ENCODE results near the gene SART3.
A peak's percentile ranks its signal among the peaks of the same experiment; 100 is the strongest.

SART3 gene

DNA sequence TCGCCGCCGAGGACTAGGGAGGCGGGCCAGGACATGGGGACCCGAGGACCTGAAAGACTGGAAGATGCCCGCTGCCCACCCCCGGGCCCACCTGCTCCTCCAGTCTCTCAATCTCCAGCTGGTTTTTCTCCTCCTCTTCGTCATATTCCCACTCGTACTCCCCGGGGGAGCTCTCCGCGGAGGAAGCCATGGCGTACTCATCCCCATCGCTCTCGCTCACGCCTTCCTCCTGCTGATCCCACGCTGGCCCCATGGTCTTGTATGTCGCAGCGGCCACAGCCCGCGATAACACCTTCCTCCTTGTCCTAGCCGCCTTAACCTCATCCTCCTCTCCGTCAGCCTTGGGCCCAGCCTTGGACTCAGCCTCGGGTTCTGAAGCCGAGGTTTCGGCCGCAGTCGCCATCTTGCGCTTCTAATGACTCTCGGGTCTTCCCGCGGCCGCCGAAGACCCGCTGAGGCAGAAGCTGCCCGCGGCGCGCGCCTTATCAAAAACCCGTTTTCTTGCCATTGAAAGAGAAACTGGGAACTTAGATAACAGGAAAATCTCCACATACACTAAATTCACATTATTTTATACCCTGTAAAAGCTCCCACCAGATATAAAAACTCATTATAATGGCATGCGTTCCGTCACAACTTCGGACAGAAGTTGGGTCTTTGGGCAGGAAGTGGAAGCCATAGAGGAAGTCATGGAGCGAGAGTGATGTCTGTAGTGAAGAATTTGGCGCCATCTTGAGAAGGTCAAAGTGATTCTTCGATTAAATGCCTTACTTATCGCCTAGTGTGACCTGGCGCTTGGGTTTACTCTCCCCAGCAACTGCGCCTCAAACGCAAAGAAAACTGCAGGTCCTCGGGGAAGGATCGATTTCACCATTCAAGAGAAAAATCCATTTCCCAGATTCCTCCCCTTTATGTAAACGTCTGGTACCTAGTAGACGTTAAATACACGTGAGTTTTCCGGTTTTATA lies at the start of gene SART3:
Gene SART3, minus strand, starts transcription at position 422 of the 968 bp plus-strand sequence. Its CDS starts 19 bp downstream, at position 403.
- peak; percentile 60 to 95 (median 84) for DNase-seq

GRCh38 chr12:108610336-108610815 lies 49.4 kb upstream of the SART3 start:
- no peak for DNase-seq

DNA sequence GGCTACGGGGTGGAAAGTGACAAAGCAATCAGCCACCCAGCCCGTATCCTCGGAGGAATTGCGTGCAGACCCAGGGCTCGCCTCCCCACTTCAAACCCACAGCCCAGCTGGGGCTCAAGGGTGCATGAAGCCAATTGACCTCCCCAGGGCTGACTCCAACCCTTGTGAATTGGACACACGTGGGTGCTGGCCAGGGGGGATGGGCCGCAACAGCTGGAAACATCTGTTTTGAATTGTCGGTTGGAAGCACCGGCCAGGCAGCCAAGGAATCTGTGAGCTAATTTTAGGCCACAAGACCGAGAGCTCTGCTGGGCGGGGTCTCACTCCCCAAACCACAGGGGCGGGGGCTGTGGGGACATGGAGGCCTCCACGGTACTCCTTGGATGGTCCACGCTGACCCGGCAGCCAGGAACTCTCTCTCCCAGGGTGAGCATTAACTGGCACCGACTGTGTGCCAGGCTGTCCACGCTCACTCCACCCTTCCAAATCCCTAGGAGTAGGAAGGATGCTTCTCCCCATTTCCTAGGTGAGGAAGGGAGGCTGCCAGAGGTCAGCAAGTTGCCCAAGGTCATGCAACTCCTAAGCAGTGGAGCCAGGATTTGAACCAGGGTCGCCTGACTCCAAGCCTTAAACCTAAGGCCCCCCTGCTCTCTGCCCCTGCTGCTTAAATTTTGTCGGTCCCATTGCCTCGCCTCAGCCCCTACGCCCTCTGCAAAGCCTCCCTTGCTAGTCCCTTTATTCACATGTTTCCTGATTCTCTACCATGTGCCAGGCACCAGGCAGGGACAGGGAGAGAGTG lies 48.8 kb upstream of the SART3 start:
- DNase-seq = no peak

- no peak for DNase-seq
These were observed 47.6 kb upstream of the SART3 start for GRCh38 chr12:108608616-108609015.

DNA sequence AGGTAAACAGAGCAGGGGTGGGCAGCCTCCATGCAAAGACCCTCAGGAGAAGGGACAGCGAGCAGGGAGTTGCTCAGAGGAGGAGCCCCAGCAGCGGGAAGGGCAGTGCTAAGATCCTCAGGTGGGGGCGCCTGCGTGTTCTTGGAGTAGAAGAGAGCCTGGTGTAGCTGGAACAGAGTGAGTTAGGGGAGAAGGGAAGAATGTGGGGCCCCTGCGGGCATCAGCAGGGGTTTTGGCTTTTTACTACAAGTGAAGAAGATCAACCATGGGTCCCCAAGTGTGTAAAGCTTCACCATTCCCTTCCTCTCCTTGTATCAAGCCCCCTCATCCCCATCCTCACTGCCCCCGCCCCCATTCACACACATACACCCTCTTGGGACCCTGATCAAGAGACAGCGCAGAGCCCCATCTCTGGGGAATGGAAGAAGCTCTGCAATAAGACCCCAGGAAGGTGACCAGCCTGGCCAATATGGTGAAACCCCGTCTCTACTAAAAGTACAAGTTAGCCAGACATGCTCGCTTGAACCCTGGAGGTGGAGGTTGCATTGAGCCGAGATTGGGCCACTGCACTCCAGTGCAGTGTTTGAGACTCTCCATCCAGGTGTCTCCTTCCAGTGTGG lies 47.1 kb upstream of the SART3 start:
- no peak for DNase-seq

DNA sequence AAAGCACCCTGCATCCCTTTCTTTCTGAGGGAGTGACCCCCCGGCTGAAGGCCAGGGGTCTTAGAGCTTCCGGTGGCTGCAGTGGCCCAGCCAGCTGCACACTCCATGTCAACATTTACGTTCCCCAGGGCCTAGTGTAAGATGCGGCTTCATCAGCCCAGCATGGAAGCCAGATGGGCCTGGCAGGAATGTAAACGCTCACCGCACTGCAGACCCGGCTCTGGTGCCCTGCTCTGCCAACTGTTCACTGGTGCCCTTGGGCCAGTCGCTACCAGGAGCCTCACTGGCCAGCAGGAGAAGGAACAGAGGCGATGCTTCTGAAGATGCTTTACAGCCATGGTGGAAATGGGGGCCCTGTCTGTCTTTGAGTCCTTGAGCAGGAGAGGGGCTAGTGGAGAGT lies 45.5 kb upstream of the SART3 start:
- no peak for DNase-seq

- DNase-seq = no peak
These were observed 44.9 kb upstream of the SART3 start for GRCh38 chr12:108605690-108606406.

- no peak for DNase-seq
These were observed 44.2 kb upstream of the SART3 start for GRCh38 chr12:108605000-108605689.

DNA sequence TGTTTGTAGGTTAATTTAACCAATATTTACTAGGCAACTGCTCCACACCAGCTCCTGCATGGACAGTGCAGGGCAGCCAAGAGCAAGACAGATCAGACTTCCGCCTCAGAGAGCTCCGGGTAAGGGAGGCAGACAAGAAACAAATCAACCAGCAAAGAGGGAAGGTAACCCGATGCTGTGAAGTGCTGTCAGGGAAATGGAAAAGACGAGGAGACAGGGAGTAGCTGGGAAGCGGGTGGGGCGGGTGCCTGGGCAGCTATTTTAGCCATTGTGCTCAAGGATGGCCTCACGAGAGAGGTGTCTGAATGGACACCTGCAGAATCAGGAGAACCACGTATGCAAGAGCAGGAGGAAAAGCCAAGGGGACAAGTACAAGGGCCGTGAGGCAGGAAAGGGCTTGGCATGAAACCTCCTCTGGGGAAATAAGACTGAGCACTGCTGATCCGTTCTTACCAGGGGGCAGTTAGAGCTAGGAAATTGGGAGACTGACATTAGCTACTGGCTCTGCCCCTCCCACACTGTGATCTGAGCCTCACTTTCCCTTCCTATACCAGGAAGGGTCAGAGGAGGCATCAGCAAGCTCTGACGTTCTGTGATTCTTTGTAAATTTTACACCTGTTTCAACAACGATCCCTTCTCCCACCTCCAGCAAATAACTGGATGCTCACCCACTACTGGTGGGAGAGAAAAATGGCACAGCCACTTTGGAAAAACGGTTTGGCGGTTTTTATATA lies 43.4 kb upstream of the SART3 start:
- DNase-seq = no peak

GRCh38 chr12:108603743-108604142 lies 42.8 kb upstream of the SART3 start:
- no peak for DNase-seq

DNA sequence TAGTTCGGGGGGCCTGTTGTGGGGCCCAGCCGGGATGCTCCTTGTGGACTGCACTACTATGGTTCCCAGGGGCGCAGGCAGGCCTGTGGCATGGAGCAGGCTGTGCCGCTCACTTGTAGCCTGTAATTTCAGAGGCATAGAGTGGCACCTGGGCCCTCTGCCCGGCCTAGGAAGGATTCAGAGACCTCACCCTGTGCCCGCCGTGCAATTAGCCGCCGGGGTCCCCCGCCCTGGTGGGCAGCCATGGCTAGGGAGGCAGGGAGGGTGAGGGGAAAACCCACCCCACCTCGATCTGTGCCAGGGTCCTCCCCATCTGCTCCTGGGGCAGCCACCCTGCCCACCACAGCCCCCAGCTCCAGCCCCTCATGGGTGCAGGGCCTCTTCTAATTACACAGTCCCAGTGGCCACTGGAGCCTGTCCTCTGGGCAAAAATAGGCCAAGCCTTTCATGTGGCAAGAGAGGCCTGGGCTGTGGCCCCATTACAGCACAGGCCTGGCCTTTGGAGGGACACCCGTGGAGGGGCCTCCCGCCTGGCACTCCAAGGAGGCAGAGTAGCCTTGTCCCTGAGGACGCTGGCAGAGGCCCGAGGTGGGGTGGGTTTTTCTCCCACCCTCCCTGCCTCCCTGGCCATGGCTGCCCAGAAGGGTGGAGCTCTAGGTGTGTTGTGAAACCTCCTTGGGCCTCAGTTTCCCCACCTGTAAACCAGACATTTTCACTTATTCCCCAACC lies 42.2 kb upstream of the SART3 start:
- DNase-seq = no peak

- DNase-seq = no peak
These were observed 41.3 kb upstream of the SART3 start for GRCh38 chr12:108602209-108602705.

- DNase-seq = no peak
These were observed 39.7 kb upstream of the SART3 start for GRCh38 chr12:108600702-108601007.

- no peak for DNase-seq
These were observed 39.2 kb upstream of the SART3 start for GRCh38 chr12:108599948-108600701.

DNA sequence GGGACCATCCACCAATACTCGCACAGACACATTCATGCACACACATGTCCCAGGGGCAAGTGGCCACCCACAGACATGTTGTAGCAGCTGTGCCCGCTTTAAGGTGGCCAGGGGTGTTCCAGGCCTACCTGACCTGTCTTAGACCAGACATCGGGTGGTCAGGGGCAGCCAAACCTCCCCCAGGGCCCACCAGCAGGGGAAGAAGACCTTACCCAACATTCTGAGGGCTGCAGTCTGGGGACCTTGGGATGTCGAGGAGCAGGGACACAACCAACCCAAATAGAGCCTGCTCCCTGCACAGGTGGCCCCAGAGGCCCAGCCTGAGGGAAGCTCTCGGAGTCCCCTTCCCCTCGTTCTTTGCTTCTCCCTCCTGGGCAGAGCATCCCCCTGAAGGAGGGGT lies 38.6 kb upstream of the SART3 start:
- DNase-seq = no peak

DNA sequence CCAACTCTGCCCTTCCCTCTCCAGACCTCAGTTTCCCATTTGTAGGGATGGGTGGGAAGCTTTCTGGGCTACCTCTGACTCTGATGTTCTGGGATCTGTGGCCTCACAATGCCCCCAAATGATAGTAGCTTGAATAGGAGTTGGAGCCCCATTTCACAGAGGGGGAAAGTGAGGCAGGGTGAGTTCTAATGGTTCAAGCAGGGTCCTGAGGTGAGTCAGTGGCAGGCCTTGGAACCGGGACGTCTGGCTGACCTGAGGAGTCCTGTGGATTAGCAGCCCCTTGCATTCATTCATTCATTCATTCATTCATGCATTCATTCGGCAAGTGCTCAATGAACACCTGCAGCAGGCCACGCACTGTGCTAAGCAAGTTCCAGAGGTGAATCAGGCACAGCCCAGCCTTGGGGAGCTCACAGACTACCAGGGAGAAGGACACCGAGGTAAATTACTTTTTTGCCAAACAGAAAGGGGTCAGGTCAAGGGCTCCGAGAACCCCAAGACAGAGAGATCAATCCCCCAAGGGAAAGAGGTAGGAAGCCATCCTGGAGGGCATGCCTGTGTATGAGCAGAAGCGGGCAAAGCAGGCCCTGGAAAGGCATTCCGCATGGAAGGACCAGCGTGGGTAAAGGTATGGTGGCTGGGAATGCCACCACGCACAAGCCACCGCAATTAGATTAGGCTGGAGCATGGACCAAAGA lies 37.7 kb upstream of the SART3 start:
- no peak for DNase-seq

- DNase-seq = no peak
These were observed 36.8 kb upstream of the SART3 start, which contains the start of gene TMEM119 for GRCh38 chr12:108597559-108598471. TMEM119 (minus strand) TSS chr12:108598084; CDS start chr12:108592383, 5,701 bp downstream.
